ENCODE results near the gene CYTH2. TPM values are rescaled to one million over a fixed set of nuclear protein-coding genes. Genes with fewer than 3 reads are reported as not detected.

CYTH2 gene
- total RNA-seq, 4 donors from 2014 or later: 91.6 to 232 (median 139) TPM

- Histone ChIP-seq H3K36me3 (peaks cover 57 to 58% of the 10 kb centered on the region in 2 donors), H3K4me1 (peaks cover 4 to 5% of the 10 kb centered on the region in 2 donors), H3K27me3 (no peaks in the 10 kb centered on the region), H3K27ac (no peak overlapping the region), H3K9me3 (no peaks in the 10 kb centered on the region), H3K4me3 (replicated peaks in 1 of 3) (no peak overlapping the region)
- 95 to 97% methylated on average over 6 to 10 of the region's 15 CpGs for WGBS, 2 donors
- DNase-seq: no peak
- intact Hi-C loops (cut with DNase I): no loop called here
- no peak for TF ChIP-seq CTCF (IDR thresholded peaks at IDR 0.05)
- TF ChIP-seq POLR2A (IDR thresholded peaks at IDR 0.05): no peak
Measured at GRCh38 chr19:48450863-48451262, 18.3 kb upstream of the CYTH2 start.

- intact Hi-C loops (cut with DNase I): no loop called here
- no peak for DNase-seq
- Histone ChIP-seq H3K4me1 (peaks cover 0 to under 1% of the 10 kb centered on the region in 2 donors), H3K9me3 (no peaks in the 10 kb centered on the region), H3K4me3 (replicated peaks in 1 of 3) (no peak overlapping the region), H3K27ac (no peak overlapping the region), H3K27me3 (no peaks in the 10 kb centered on the region), H3K36me3 (peaks cover 57 to 58% of the 10 kb centered on the region in 2 donors)
- WGBS, 2 donors: 88 to 93% methylated on average over 12 of the region's 12 CpGs
- TF ChIP-seq CTCF (IDR thresholded peaks at IDR 0.05): no peak
- TF ChIP-seq POLR2A (IDR thresholded peaks at IDR 0.05): no peak
Measured at GRCh38 chr19:48451624-48452023, 17.5 kb upstream of the CYTH2 start.

- intact Hi-C loops (cut with DNase I): no loop called here
- Histone ChIP-seq H3K4me1 (no peaks in the 10 kb centered on the region), H3K27me3 (no peaks in the 10 kb centered on the region), H3K4me3 (replicated peaks in 1 of 3) (no peak overlapping the region), H3K36me3 (peaks cover 56 to 57% of the 10 kb centered on the region in 2 donors), H3K9me3 (no peaks in the 10 kb centered on the region), H3K27ac (no peak overlapping the region)
- WGBS, 2 donors: 89 to 93% methylated on average over 22 to 28 of the region's 33 CpGs
- TF ChIP-seq POLR2A (IDR thresholded peaks at IDR 0.05) (no peak), CTCF (IDR thresholded peaks at IDR 0.05) (no peak)
- DNase-seq: no peak
Measured at GRCh38 chr19:48452289-48453190, 16.6 kb upstream of the CYTH2 start.

GRCh38 chr19:48454150-48454730 is 14.9 kb upstream of the CYTH2 start:
- Histone ChIP-seq H3K27me3 (no peaks in the 10 kb centered on the region), H3K36me3 (peaks cover 45 to 49% of the 10 kb centered on the region in 2 donors), H3K9me3 (no peaks in the 10 kb centered on the region), H3K4me3 (replicated peaks in 1 of 3) (no peak overlapping the region), H3K4me1 (no peaks in the 10 kb centered on the region), H3K27ac (no peak overlapping the region)
- no peak for TF ChIP-seq CTCF (IDR thresholded peaks at IDR 0.05)
- DNase-seq: no peak
- intact Hi-C loops (cut with DNase I): no loop called here
- 85 to 92% methylated on average over 22 of the region's 22 CpGs for WGBS, 2 donors
